HFFc6 (cell line): ENCODE results near the gene FOXL1. TPM values are rescaled to one million over a fixed set of nuclear protein-coding genes. Genes with fewer than 3 reads are reported as not detected.

ENCODE experiments used
- DNase-seq: peaks from one replicate; pipeline ENCODE4 v3.0.0-alpha.2; 2018
- H3K27ac Mint-ChIP-seq: 2 replicates; pipeline ENCODE4 v1.8.0; 2020; ENCODE audit warnings: mild to moderate bottlenecking, mixed read lengths
- H3K27me3 Mint-ChIP-seq: 2 replicates; pipeline ENCODE4 v1.8.0; 2021; ENCODE audit warnings: mild to moderate bottlenecking, moderate library complexity, mixed read lengths; ENCODE audit not compliant: insufficient read depth
- H3K36me3 Mint-ChIP-seq: 2 replicates; pipeline ENCODE4 v1.8.0; 2021; ENCODE audit warnings: low read depth, mixed read lengths
- H3K4me1 Mint-ChIP-seq: 2 replicates; pipeline ENCODE4 v1.8.0; 2020; ENCODE audit warnings: low read depth, mixed read lengths
- H3K4me3 Mint-ChIP-seq: 2 replicates; pipeline ENCODE4 v1.8.0; 2020; ENCODE audit warnings: mild to moderate bottlenecking, moderate library complexity, mixed read lengths
- H3K9me3 Mint-ChIP-seq: 2 replicates; pipeline ENCODE4 v1.8.0; 2020; ENCODE audit warnings: mild to moderate bottlenecking, mixed read lengths
- CTCF ChIP-seq: fragments of 200-600 bp; sonication (generic); IDR thresholded peaks from 2 replicates; pipeline ENCODE4 v1.5.0; 2021; ENCODE audit warnings: antibody characterized with exemption, mild to moderate bottlenecking
- total RNA-seq, 6 experiments: library from RNA; stranded (reverse); fragmentation: NEBNext Ultra II Directional; extraction: Animal tissue kit (Norgen Biotek cat#: 25700); gene quantifications; 2 replicates in 1 of 6; 3 replicates in 5 of 6; pipeline ENCODE4 v1.2.3, GENCODE V29; 2021

Gene FOXL1
- total RNA-seq, 6 experiments from 2014 or later = 20.2 to 25.3 (median 21.6) TPM

- Mint-ChIP-seq H3K27ac (peak overlapping the region; percentile 93), H3K4me1 (peaks cover 32% of the 10 kb centered on the region), H3K36me3 (peaks cover 13% of the 10 kb centered on the region), H3K9me3 (peaks cover 6% of the 10 kb centered on the region; the same call in 1 of the 2 replicates), H3K27me3 (peaks cover 13% of the 10 kb centered on the region), H3K4me3 (peak overlapping the region; percentile 91)
- DNase-seq = no peak
- no peak for TF ChIP-seq CTCF
These were observed 22.7 kb upstream of the FOXL1 start for GRCh38 chr16:86555704-86556075.

- Mint-ChIP-seq H3K4me1 (peaks cover 32% of the 10 kb centered on the region), H3K36me3 (peaks cover 13% of the 10 kb centered on the region), H3K27me3 (peaks cover 17% of the 10 kb centered on the region), H3K27ac (no peak overlapping the region), H3K4me3 (no peak overlapping the region), H3K9me3 (peaks cover 6% of the 10 kb centered on the region; the same call in 1 of the 2 replicates)
- DNase-seq = no peak
- TF ChIP-seq CTCF = no peak
These were observed 21.8 kb upstream of the FOXL1 start for GRCh38 chr16:86556576-86556975.

- Mint-ChIP-seq H3K27me3 (peaks cover 19% of the 10 kb centered on the region), H3K27ac (no peak overlapping the region), H3K4me3 (no peak overlapping the region), H3K4me1 (peaks cover 32% of the 10 kb centered on the region), H3K9me3 (peaks cover 6% of the 10 kb centered on the region; the same call in 1 of the 2 replicates), H3K36me3 (peaks cover 13% of the 10 kb centered on the region)
- no peak for DNase-seq
- TF ChIP-seq CTCF = no peak
These were observed 20.8 kb upstream of the FOXL1 start for GRCh38 chr16:86557587-86557986.

GRCh38 chr16:86558355-86559193 lies 19.8 kb upstream of the FOXL1 start:
- TF ChIP-seq CTCF = no peak
- Mint-ChIP-seq H3K9me3 (peaks cover 6% of the 10 kb centered on the region; the same call in 1 of the 2 replicates), H3K27ac (no peak overlapping the region), H3K4me1 (peaks cover 41% of the 10 kb centered on the region), H3K36me3 (peaks cover 13% of the 10 kb centered on the region), H3K27me3 (peaks cover 19% of the 10 kb centered on the region), H3K4me3 (no peak overlapping the region)
- no peak for DNase-seq

- H3K27me3 Mint-ChIP-seq = peaks cover 20% of the 10 kb centered on the region
- no peak overlapping the region for H3K27ac Mint-ChIP-seq
These were observed 18.5 kb upstream of the FOXL1 start for GRCh38 chr16:86559802-86560305.

More at GRCh38 chr16:86559802-86560305, 18.5 kb upstream of the FOXL1 start:
- H3K9me3 Mint-ChIP-seq = no peaks in the 10 kb centered on the region
- H3K36me3 Mint-ChIP-seq = peaks cover 1% of the 10 kb centered on the region; the same call in 1 of the 2 replicates
- DNase-seq = no peak
- no peak for TF ChIP-seq CTCF
- no peak overlapping the region for H3K4me3 Mint-ChIP-seq
- H3K4me1 Mint-ChIP-seq = peaks cover 44% of the 10 kb centered on the region
